ENCODE data around the gene MAST3. TPM values are rescaled to one million over a fixed set of nuclear protein-coding genes. Genes with fewer than 3 reads are reported as not detected.

The MAST3 gene
- total and polyA plus RNA-seq, 2 of the 13 experiments (the other 11 are each of a cell fraction or from before 2014, with no cell fraction given), result 4.1 to 4.6 TPM

- no peak for TF ChIP-seq ZBTB43 (CRISPR knock-in tag; conservative IDR thresholded peaks at IDR 0.05)
- TF ChIP-seq ZNF607 (CRISPR knock-in tag; IDR thresholded peaks at IDR 0.05; ENCODE audit: borderline replicate concordance), result no peak
- TF ChIP-seq POLR2A (IDR thresholded peaks at IDR 0.05; ENCODE audit: insufficient read depth in 1 of 2, low read depth in 2 of 2, low read length in 2 of 2), result peak in 1 of 2 experiments; percentile 53; a peak in 1 of 4 replicates
- no peak for TF ChIP-seq ZNF589 (CRISPR knock-in tag; conservative IDR thresholded peaks at IDR 0.05)
- TF ChIP-seq ZNF136 (CRISPR knock-in tag; IDR thresholded peaks at IDR 0.05; ENCODE audit: low read depth), result no peak
- TF ChIP-seq SRSF4 (IDR thresholded peaks at IDR 0.05; ENCODE audit: low read depth, low read length, poor library complexity, severe bottlenecking), result no peak
- no peak for TF ChIP-seq ZNF891 (CRISPR knock-in tag; IDR thresholded peaks at IDR 0.05)
- no peak for TF ChIP-seq ZBTB33 (CRISPR knock-in tag; IDR thresholded peaks at IDR 0.05)
- TF ChIP-seq ZNF674 (CRISPR knock-in tag; IDR thresholded peaks at IDR 0.05; ENCODE audit: low read depth), result no peak
- no peak for TF ChIP-seq ZNF350 (CRISPR knock-in tag; IDR thresholded peaks at IDR 0.05; ENCODE audit: borderline replicate concordance, low read depth)
- no peak for TF ChIP-seq FOXA1 (IDR thresholded peaks at IDR 0.05)
- no peak for TF ChIP-seq FOXA1 (CRISPR knock-in tag; IDR thresholded peaks at IDR 0.05)
- no peak for TF ChIP-seq ZSCAN31 (CRISPR knock-in tag; IDR thresholded peaks at IDR 0.05; ENCODE audit: low read depth)
- TF ChIP-seq ZNF556 (CRISPR knock-in tag; IDR thresholded peaks at IDR 0.05; ENCODE audit: borderline replicate concordance), result no peak
- no peak for TF ChIP-seq RAD21 (CRISPR knock-in tag; IDR thresholded peaks at IDR 0.05)
- no peak for TF ChIP-seq HNRNPH1 (optimal IDR thresholded peaks at IDR 0.05; ENCODE audit: low read depth, low read length)
- no peak for TF ChIP-seq CERS6 (CRISPR knock-in tag; IDR thresholded peaks at IDR 0.05)
- no peak for TF ChIP-seq BCL6 (CRISPR knock-in tag; IDR thresholded peaks at IDR 0.05)
- TF ChIP-seq ZKSCAN8 (CRISPR knock-in tag; IDR thresholded peaks at IDR 0.05; ENCODE audit: borderline replicate concordance), result no peak
- TF ChIP-seq ZNF652 (CRISPR knock-in tag; IDR thresholded peaks at IDR 0.05; ENCODE audit: borderline replicate concordance, low read depth), result no peak
- TF ChIP-seq KMT2B (CRISPR knock-in tag; IDR thresholded peaks at IDR 0.05), result no peak
- TF ChIP-seq ZNF761 (CRISPR knock-in tag; conservative IDR thresholded peaks at IDR 0.05), result no peak
- TF ChIP-seq MAFF (IDR thresholded peaks at IDR 0.05; ENCODE audit: low read depth, low read length), result no peak
- TF ChIP-seq NFRKB (IDR thresholded peaks at IDR 0.05), result no peak
- TF ChIP-seq ETV5 (CRISPR knock-in tag; IDR thresholded peaks at IDR 0.05; ENCODE audit: borderline replicate concordance), result 0 out of 2 replicates have a peak, but pooled peaks have one; percentile 32
- no peak for TF ChIP-seq ERF (CRISPR knock-in tag; IDR thresholded peaks at IDR 0.05)
- TF ChIP-seq KDM4B (CRISPR knock-in tag; IDR thresholded peaks at IDR 0.05), result no peak
- TF ChIP-seq MAFG (CRISPR knock-in tag; IDR thresholded peaks at IDR 0.05), result no peak
- TF ChIP-seq KDM1A (CRISPR knock-in tag; IDR thresholded peaks at IDR 0.05), result no peak
- TF ChIP-seq RNF2 (conservative IDR thresholded peaks at IDR 0.05; ENCODE audit: low read depth), result no peak
- TF ChIP-seq HDAC6 (IDR thresholded peaks at IDR 0.05; ENCODE audit: low read depth, low read length), result no peak
- no peak for TF ChIP-seq DNMT1 (CRISPR knock-in tag; IDR thresholded peaks at IDR 0.05)
Observed at GRCh38 chr19:18100710-18101109, 3.1 kb downstream of the MAST3 start (continued).

All from HepG2 (cell line).